HepG2 (cell line): ENCODE results near the gene RGS6. TPM values are rescaled to one million over a fixed set of nuclear protein-coding genes. Genes with fewer than 3 reads are reported as not detected.

ENCODE experiments used
- ATAC-seq: fragments of 200-7000 bp; cut with Tn5 transposase; 3 replicates; pipeline ENCODE4 v1.9.1; 2020; ENCODE audit warnings: mild to moderate bottlenecking, moderate library complexity
- BruUV-seq: library from RNA; stranded (reverse); fragments of 400-500 nt; replicated peaks from 2 replicates; lab custom pipeline; 2021; lab: Mats Ljungman, UMichigan
- CTCF ChIA-PET: fragments of 300-600 bp; formaldehyde crosslinking; extraction: SDS; loops from one replicate; lab custom pipeline; 2021; ENCODE audit warnings: low total read pairs, inconsistent platforms, low intra/inter-chr PET ratio; lab: Yijun Ruan, JAX
- POLR2A ChIA-PET: fragments of 350-600 bp; sonication (Branson Sonifier 250); formaldehyde crosslinking; loops from one replicate; lab custom pipeline; 2020; ENCODE audit warnings: antibody characterized with exemption, inconsistent platforms; lab: Yijun Ruan, JAX
- DNase-seq: peaks from one replicate; pipeline ENCODE4 v3.0.0-alpha.2; 2015; ENCODE audit warnings: low spot score
- FAIRE-seq: peaks from 3 replicates; lab custom pipeline; 2011; peaks lifted over from hg19 to GRCh38; lab: Jason Lieb, UNC
- H2AFZ ChIP-seq: one replicate; pipeline ENCODE4 v1.6.1; 2011; ENCODE audit warnings: low read length, inconsistent platforms
- H3K27ac ChIP-seq: fragments of 300-600 bp; 3 replicates; pipeline ENCODE4 v1.8.0; 2011; ENCODE audit warnings: mixed run types, mild to moderate bottlenecking, mixed read lengths, low read length, inconsistent platforms; ENCODE audit not compliant: insufficient read depth; ENCODE audit errors: extremely low read length
- H3K27me3 ChIP-seq, 2 experiments: fragments of 200-600 bp in 1 of 2; 2 replicates in 1 of 2; 3 replicates in 1 of 2; pipeline versions ENCODE4 v1.6.0 to v1.8.0; 2011; ENCODE audit warnings: low read length in 2 of 2, mild to moderate bottlenecking in 2 of 2, moderate library complexity in 2 of 2, inconsistent platforms in 1 of 2; ENCODE audit not compliant: insufficient read depth in 2 of 2, control insufficient read depth in 1 of 2
- H3K36me3 ChIP-seq, 2 experiments: fragments of 200-600 bp in 1 of 2; replicated peaks in 1 of 2; 2 replicates in 1 of 2; 3 replicates in 1 of 2; pipeline versions ENCODE4 v1.5.1 to v1.8.0; 2011; ENCODE audit warnings: low read length in 2 of 2, inconsistent platforms in 1 of 2; ENCODE audit not compliant: insufficient read depth in 2 of 2, control insufficient read depth in 1 of 2
- H3K4me1 ChIP-seq: 2 replicates; pipeline ENCODE4 v1.5.1; 2012; ENCODE audit warnings: low read length, inconsistent platforms; ENCODE audit not compliant: insufficient read depth
- H3K4me2 ChIP-seq: 2 replicates; pipeline ENCODE4 v1.6.0; 2011; ENCODE audit warnings: low read depth, low read length, inconsistent platforms
- H3K4me3 ChIP-seq, 3 experiments: fragments of 200-600 bp in 1 of 3; sonication (generic), shearing (Covaris generic) in 1 of 3; replicated peaks in 1 of 3; 2 replicates each; pipeline ENCODE4 v1.5.1; 2011 to 2016; ENCODE audit warnings: low read length in 3 of 3, inconsistent platforms in 2 of 3, low read depth in 2 of 3, mild to moderate bottlenecking in 2 of 3, control low read depth in 1 of 3, mixed read lengths in 1 of 3; ENCODE audit not compliant: insufficient read depth in 1 of 3
- H3K79me2 ChIP-seq: one replicate; pipeline ENCODE4 v1.6.1; 2011; ENCODE audit warnings: low read length, inconsistent platforms; ENCODE audit not compliant: insufficient read depth
- H3K9ac ChIP-seq: 2 replicates; pipeline ENCODE4 v1.6.0; 2011; ENCODE audit warnings: mild to moderate bottlenecking, low read depth, low read length, inconsistent platforms; ENCODE audit not compliant: insufficient read depth
- H3K9me3 ChIP-seq: 2 replicates; pipeline ENCODE4 v1.5.1; 2012; ENCODE audit warnings: mild to moderate bottlenecking, low read length
- H4K20me1 ChIP-seq: 2 replicates; pipeline ENCODE4 v1.6.0; 2011; ENCODE audit warnings: inconsistent platforms, mild to moderate bottlenecking, low read length, moderate library complexity; ENCODE audit not compliant: insufficient read depth
- NAIF1 ChIP-seq: sonication (generic); formaldehyde crosslinking; IDR thresholded peaks from 2 replicates; pipeline ENCODE4 v1.5.0; 2020; ENCODE audit warnings: mild to moderate bottlenecking, missing genetic modification reagents, borderline replicate concordance
- ZBTB40 ChIP-seq, 2 experiments: fragments of 450-650 bp in 1 of 2; sonication (generic) in 1 of 2; formaldehyde crosslinking in 1 of 2; IDR thresholded peaks; 2 replicates each; pipeline versions ENCODE4 v1.6.1 to v1.8.0; 2016 to 2022; ENCODE audit warnings: antibody characterized with exemption in 1 of 2, mild to moderate bottlenecking in 1 of 2, missing genetic modification reagents in 1 of 2
- ZNF256 ChIP-seq: sonication (generic); formaldehyde crosslinking; conservative IDR thresholded peaks from 2 replicates; pipeline ENCODE4 v1.4.0; 2020; ENCODE audit warnings: missing genetic modification reagents
- WGBS: methylation state at CpG from one replicate; pipeline ENCODE4 v1.1.6; 2017; ENCODE audit warnings: low lambda C conversion rate; 5-methylcytosine and 5-hydroxymethylcytosine counted together
- in situ Hi-C: cut with HindIII; loops from 2 replicates; pipeline ENCODE4 v1.10.0; 2017; ENCODE audit warnings: low pct_unique_long_range_greater_than_20kb; ENCODE audit not compliant: extremely low pct_ligation_motif_present
- intact Hi-C: fragments of 100-400 bp; cut with micrococcal nuclease; formaldehyde crosslinking; loops from one replicate; pipeline ENCODE4 v1.10.0; 2022; ENCODE audit not compliant: unreplicated experiment
- polyA plus RNA-seq, 8 experiments: library from polyadenylated mRNA; depleted of rRNA in 3 of 8; stranded (reverse) in 7 of 8; unstranded in 1 of 8; fragments of >200 nt; fragmentation: Illumina TruSeq in 4 of 8; extraction: Trizol in 4 of 8; gene quantifications; 2 replicates each; pipeline versions ENCODE4 v1.2.1 to v1.2.3, GENCODE V29; 2011 to 2016; ENCODE audit warnings: low read depth in 4 of 8, missing spikeins in 1 of 8, mixed read lengths in 1 of 8; ENCODE audit not compliant: insufficient read depth in 1 of 8
- total RNA-seq, 5 experiments: library from RNA; depleted of rRNA; stranded (reverse); fragments of >200 nt; fragmentation: Illumina TruSeq; extraction: Trizol; gene quantifications; 2 replicates each; pipeline ENCODE4 v1.2.3, GENCODE V29; 2016; ENCODE audit warnings: low read depth in 1 of 5

Gene RGS6
- total and polyA plus RNA-seq, 2 of the 13 experiments (the other 11 are each of a cell fraction or from before 2014, with no cell fraction given), result not detected

GRCh38 chr14:72416081-72416849 lies 484.0 kb downstream of the RGS6 start:
- ATAC-seq (no peak), DNase-seq (no peak), FAIRE-seq (no peak)
- Histone ChIP-seq H2AFZ (no peak overlapping the region), H3K9me3 (no peaks in the 10 kb centered on the region), H3K36me3 (no peaks in the 10 kb centered on the region), H3K27ac (no peak overlapping the region), H3K79me2 (no peaks in the 10 kb centered on the region), H3K4me1 (no peaks in the 10 kb centered on the region), H3K27me3 (no peaks in the 10 kb centered on the region), H3K9ac (no peak overlapping the region), H3K4me2 (no peak overlapping the region), H3K4me3 (no peak overlapping the region), H4K20me1 (no peaks in the 10 kb centered on the region)
- BruUV-seq, result no TSS peak
- 94% methylated on average over 2 of the region's 2 CpGs for WGBS
- CTCF ChIA-PET, result no interaction called here
- intact Hi-C loops, result no loop called here
- TF ChIP-seq NAIF1 (CRISPR knock-in tag) (no peak), ZNF256 (no peak), ZBTB40 (IDR thresholded peaks at IDR 0.05) (no peak), ZBTB40 (CRISPR knock-in tag; IDR thresholded peaks at IDR 0.05) (no peak)
- POLR2A ChIA-PET, result no interaction called here
- in situ Hi-C loops, result no loop called here
